ENCODE data around the gene RELT. TPM values are rescaled to one million over a fixed set of nuclear protein-coding genes. Genes with fewer than 3 reads are reported as not detected.

The RELT gene
- total and polyA plus RNA-seq, 3 donors from 2014 or later, result 6.2 to 8.6 (median 8.4) TPM

DNA sequence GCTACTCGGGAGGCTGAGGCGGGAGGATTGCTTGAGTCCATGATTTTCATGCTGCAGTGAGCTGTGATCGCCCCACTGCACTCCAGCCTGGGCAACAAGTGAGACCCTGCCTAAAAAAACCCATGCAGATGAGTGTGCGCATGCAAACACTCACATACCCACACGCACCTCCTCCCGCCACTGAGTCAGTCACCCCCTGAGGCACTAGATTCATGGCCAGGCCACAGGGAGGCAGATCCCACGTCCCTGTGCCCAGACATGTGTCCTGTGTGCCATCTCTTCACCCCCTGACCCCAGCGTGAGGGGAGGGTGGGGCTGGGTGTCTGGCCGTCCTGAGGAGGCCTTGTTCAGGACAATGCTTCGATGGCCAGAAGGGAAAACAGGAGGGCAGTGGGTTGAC is 15.5 kb downstream of the RELT start:
- Histone ChIP-seq H3K36me3 (ENCODE audit: low read depth, missing control alignments) (no peaks in the 10 kb centered on the region), H3K27ac (no peak overlapping the region), H3K4me1 (no peaks in the 10 kb centered on the region), H3K27me3 (no peaks in the 10 kb centered on the region), H3K9me3 (no peaks in the 10 kb centered on the region), H3K4me3 (no peak overlapping the region)
- TF ChIP-seq POLR2A (IDR thresholded peaks at IDR 0.05), result no peak
- TF ChIP-seq, protein P1, sequence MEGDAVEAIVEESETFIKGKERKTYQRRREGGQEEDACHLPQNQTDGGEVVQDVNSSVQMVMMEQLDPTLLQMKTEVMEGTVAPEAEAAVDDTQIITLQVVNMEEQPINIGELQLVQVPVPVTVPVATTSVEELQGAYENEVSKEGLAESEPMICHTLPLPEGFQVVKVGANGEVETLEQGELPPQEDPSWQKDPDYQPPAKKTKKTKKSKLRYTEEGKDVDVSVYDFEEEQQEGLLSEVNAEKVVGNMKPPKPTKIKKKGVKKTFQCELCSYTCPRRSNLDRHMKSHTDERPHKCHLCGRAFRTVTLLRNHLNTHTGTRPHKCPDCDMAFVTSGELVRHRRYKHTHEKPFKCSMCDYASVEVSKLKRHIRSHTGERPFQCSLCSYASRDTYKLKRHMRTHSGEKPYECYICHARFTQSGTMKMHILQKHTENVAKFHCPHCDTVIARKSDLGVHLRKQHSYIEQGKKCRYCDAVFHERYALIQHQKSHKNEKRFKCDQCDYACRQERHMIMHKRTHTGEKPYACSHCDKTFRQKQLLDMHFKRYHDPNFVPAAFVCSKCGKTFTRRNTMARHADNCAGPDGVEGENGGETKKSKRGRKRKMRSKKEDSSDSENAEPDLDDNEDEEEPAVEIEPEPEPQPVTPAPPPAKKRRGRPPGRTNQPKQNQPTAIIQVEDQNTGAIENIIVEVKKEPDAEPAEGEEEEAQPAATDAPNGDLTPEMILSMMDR (IDR thresholded peaks at IDR 0.05), result no peak
- 93 to 95% methylated on average over 9 to 10 of the region's 10 CpGs for WGBS, 2 donors
- intact Hi-C loops (cut with DNase I; ENCODE audit: low total_unique reads), result loop anchor here (10.0 kb wide), 2 partner anchors 47 to 263 kb away; no protein-coding TSS in a partner anchor
- DNase-seq, result no peak

DNA sequence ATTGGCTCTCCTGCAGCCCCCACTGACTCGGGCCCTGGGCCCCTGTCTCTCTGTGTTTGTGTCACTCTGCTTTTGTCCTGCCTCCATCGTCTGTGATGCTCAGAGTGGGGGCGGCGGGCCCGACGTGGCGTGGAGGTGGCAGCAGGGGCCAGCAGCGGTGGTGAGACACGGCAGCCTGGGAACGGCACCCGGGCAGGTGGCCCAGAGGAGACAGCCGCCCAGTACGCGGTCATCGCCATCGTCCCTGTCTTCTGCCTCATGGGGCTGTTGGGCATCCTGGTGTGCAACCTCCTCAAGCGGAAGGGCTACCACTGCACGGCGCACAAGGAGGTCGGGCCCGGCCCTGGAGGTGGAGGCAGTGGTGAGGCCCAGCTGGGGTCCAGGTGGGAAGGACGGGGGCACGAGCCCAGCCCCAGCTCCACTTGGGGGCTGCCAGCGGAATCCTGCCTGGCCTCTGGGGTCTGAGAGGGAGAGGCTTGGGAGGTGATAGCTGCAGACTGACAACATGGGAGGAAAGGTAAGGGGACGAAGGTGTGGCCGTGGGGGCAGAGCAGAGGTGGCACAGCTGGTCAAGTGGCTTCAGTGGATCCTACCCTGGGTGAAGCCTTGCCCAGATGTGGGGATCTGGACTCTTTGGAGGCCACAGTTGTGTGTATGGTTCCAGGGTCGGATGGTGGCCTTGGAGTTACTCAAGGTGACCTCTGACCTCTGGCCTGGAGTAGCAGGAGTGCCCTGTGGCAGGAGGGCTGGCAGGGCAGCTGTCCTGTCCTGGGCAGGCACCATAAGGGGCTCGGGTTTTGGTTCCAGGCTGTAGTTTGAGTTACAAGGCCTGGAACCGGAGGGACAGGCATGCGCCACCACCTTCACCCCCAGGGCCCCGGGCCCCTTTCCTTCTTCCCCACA is 16.2 kb downstream of the RELT start:
- no peak overlapping the region for H3K4me3 ChIP-seq
- 94% methylated on average over 12 to 31 of the region's 31 CpGs for WGBS, 2 donors
- no peak for TF ChIP-seq POLR2A (IDR thresholded peaks at IDR 0.05)
- TF ChIP-seq, protein P1 (IDR thresholded peaks at IDR 0.05), result no peak
- H3K27ac ChIP-seq, result no peak overlapping the region
- intact Hi-C loops (cut with DNase I; ENCODE audit: low total_unique reads), result loop anchor here (10.0 kb wide), 2 partner anchors 48 to 262 kb away; no protein-coding TSS in a partner anchor
- no peaks in the 10 kb centered on the region for H3K27me3 ChIP-seq
- H3K9me3 ChIP-seq, result no peaks in the 10 kb centered on the region
- no peaks in the 10 kb centered on the region for H3K36me3 ChIP-seq (ENCODE audit: low read depth, missing control alignments)
- no peaks in the 10 kb centered on the region for H3K4me1 ChIP-seq
- DNase-seq, result no peak

DNA sequence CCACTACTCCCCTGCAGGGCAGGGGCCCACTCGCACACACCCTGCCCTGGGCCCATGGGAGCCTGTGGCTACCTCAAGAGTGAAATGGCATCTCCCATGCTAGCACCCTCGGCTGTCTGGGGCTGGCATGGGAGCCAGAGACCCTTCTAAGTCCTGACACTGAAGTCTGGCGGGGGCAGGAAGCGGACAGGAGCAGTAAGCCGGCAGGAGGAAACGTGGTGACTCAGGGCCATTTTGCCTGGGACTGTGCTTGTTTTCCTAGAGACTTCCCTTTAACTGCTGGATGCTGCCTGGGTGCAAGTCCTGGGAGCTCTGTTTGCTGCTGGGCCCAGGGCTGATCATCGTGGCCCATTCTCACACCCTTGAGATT is 16.8 kb downstream of the RELT start:
- H3K27ac ChIP-seq, result no peak overlapping the region
- H3K27me3 ChIP-seq, result no peaks in the 10 kb centered on the region
- no peaks in the 10 kb centered on the region for H3K36me3 ChIP-seq (ENCODE audit: low read depth, missing control alignments)
- no peak overlapping the region for H3K4me3 ChIP-seq
- no peak for TF ChIP-seq POLR2A (IDR thresholded peaks at IDR 0.05)
- TF ChIP-seq, protein P1 (IDR thresholded peaks at IDR 0.05), result no peak
- no peak for DNase-seq
- intact Hi-C loops (cut with DNase I; ENCODE audit: low total_unique reads), result loop anchor here (10.0 kb wide), 2 partner anchors 48 to 262 kb away; no protein-coding TSS in a partner anchor
- 76 to 82% methylated on average over 5 to 7 of the region's 7 CpGs for WGBS, 2 donors
- no peaks in the 10 kb centered on the region for H3K9me3 ChIP-seq
- H3K4me1 ChIP-seq, result no peaks in the 10 kb centered on the region

DNA sequence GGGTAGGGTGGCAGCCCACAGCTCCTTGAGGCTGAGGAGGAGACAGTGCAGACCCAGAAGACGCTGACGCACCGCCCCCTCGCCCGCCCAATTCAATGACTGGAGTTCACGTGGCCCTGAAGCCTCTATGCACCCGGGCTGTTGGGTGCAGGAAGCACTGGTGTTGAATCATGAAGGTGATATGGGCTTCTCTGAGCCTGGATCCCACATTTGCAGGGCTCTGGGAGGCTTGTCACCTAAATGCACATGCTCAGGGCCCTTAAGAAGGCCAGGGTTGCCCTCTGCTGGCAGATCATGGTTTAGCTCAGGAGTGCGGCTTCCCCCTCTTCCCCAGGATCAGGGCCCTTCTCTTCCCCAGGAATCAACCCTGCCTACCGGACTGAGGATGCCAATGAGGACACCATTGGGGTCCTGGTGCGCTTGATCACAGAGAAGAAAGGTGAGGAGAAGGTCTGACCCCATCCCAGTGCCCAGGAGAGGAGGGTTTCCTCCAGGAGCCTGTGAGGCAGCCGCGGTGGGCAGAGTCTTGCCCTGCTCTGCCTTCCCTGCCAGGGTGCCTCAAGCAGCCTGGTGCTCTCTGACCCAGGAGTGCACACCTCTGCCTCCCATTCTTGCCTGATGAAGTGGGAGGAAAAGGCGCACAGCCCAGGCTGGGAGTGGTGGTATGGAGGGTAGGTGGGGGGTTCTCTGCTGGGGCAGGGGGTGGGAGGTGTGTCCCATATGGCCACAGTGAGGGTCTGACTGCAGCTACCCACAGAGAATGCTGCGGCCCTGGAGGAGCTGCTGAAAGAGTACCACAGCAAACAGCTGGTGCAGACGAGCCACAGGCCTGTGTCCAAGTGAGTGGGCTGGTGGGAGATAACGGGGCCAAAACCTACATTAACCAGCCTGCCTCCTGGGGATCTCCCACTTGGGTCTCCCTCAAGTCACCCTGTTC is 17.5 kb downstream of the RELT start:
- TF ChIP-seq, protein P1 (IDR thresholded peaks at IDR 0.05), result peak; percentile 64 to 68 (median 65)
- no peak for TF ChIP-seq POLR2A (IDR thresholded peaks at IDR 0.05)

More for the DNA sequence above, 17.5 kb downstream of the RELT start:
- peak; percentile 86 for DNase-seq
- Histone ChIP-seq H3K27me3 (no peaks in the 10 kb centered on the region), H3K36me3 (ENCODE audit: low read depth, missing control alignments) (no peaks in the 10 kb centered on the region), H3K4me1 (no peaks in the 10 kb centered on the region), H3K4me3 (no peak overlapping the region), H3K27ac (no peak overlapping the region), H3K9me3 (no peaks in the 10 kb centered on the region)
- 81 to 91% methylated on average over 11 to 16 of the region's 16 CpGs for WGBS, 2 donors
- intact Hi-C loops (cut with DNase I; ENCODE audit: low total_unique reads), result loop anchor here (10.0 kb wide), 2 partner anchors 49 to 261 kb away; no protein-coding TSS in a partner anchor

Data from testis (tissue), 3 donors.